Measurements from ENCODE around the gene RNF150.

The RNF150 gene

DNA sequence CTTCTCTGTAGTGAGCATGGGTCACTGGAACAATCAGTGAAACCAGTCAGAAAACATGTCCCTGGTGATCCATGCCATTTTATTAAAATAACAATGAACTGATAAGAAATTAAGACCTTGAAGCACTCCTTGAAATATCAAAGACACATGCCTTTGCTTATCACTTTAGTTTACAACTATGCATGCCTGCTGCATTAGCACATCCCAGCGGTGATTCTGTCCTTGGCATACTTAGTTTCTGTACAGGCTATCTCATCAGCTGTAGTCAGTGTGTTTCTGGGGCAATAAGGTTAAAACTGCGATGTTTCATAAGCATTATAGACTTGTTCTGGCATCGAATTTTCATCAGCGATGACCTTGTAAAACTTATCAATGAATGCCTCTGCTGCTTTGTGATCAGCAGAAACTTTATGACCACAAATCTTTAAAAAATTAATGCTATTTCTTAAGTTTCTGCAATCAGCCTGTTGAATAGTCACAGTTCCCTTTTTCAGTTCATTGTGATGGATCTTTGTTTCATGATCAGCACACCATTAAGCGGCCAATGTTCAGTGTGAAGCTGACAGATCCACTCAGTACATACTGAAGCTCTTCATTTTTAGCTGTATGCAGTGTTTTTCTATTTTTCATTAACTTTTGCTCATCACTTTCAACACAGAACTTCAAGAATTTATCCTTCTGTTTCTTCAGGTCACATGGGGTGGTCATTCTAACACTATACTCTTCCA, 150.5 kb downstream of the RNF150 start:
- no peak for DNase-seq (ENCODE audit: low read depth, low spot score)

DNA sequence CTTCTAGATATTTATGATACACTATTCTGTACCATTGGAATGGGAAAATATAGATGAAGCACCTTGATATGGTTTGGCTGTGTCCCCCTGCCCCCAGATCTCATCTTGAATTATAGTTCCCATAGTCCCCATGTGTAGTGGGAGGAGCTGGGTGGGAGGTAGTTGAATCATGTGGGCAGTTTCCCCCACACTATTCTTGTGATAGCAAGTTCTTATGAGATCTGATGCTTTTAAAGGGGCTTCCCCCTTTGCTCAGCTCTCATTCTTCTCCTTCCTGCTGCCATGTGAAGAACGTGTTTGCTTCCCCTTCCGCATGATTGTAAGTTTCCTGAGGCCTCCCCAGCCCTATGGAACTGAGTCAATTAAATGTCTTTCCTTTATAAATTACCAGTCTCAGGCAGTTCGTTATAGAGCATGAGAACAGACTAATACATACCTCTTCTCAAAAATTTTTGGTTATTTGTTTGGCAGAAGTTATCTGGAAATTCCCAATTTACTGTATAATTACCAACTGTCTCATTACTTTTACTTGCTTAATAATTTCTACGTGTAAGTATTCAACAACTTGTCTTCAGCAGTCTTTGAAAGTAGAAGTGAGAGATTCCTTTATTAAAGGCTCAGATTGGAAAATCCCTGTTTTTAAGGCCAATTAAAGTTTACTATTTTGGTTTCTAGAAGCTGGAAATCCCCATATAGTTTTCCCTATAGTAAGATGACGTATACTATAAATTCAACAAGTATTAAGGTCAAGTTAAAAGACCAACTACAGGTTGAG, 152.7 kb downstream of the RNF150 start:
- DNase-seq (ENCODE audit: low read depth, low spot score): no peak

DNA sequence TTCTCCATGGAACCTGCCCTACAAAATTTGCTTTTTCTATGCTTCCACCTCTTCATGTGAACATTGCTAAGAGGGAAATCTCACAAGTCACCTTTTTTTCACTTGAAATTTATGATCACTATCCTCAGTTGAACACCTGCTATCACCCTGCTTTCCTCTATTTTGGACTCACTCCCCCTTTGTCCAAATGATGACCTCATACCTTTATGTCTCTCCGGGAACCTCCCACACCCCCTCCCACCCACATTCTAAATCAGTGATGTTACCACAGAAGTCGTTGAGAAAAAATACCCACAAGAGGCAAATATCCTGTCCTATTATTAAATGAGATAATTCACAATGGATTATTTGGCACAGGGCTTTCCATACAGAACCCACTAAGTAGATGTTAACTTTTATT, 156.5 kb downstream of the RNF150 start:
- no peak for DNase-seq (ENCODE audit: low read depth, low spot score)

DNA sequence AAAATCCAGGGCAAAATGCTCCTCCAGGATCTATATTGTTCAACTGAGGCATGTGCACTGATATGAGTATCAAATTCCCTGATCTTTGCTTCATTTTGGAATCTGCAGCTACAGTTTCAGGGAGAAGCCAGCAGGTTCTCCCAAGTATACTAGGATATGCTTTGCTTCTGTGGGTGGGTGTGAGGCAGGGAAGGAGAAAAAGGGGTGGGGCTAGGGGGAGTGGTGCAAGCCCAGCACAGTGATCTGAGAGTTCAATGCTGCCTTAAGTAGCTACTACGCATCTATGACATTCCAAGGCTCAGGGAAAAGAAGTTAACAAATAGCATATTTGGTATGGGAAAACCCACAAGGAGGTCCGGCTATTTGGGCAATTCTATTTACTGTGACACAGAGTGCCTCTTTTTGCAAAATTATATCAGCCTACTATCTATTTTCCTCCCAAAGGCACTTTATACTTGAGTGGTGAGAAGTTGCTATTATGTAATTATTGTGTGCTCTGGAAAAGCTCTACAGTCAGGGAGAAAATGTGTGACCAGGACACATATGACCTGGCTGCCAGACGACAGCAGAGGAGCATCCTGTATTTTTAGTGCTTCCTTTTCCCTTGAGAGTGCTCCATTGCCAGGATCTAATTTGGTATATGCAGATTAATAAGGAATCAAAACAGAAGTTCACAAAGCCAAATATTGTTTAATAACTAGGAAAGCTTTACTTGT, 162.0 kb downstream of the RNF150 start:
- no peak for DNase-seq (ENCODE audit: low read depth, low spot score)

DNA sequence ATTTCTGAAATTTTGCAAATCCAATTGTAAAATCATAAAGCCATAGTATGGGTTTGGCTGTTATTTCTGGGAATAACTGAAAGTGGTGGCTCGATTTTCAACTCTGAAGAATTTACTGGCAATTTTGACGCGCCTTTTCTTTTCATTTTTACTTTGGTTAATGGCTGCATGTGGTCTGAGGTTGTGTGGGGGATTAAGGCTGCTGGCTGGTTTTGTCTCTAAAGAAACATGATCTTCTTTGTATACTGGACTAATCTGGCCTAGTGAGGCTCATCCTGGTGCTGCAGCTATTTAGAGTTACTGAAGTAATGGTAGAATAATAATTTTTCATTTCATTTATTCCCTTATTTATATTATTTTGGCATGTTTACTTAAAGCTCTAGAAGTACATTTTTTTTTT, 164.0 kb downstream of the RNF150 start:
- no peak for DNase-seq (ENCODE audit: low read depth, low spot score)

DNA sequence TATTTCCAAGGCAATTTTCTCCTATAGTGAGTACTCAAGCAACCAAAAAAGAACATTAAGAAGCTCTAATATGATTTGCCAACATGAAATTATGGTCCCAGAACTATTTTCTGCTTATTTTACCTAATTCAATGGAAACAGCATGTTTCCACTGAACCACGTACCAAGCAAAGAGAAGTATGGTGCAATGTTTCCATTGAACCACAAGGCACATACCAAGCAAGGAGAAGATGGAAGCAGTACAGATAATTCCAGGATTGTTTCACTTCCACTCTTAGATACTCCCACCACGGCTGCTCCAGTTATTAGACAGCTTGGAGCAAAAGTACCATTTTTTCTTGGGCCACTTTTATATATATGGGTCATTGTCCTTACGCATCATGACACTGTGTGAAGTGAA, 164.9 kb downstream of the RNF150 start:
- DNase-seq (ENCODE audit: low read depth, low spot score): no peak

DNA sequence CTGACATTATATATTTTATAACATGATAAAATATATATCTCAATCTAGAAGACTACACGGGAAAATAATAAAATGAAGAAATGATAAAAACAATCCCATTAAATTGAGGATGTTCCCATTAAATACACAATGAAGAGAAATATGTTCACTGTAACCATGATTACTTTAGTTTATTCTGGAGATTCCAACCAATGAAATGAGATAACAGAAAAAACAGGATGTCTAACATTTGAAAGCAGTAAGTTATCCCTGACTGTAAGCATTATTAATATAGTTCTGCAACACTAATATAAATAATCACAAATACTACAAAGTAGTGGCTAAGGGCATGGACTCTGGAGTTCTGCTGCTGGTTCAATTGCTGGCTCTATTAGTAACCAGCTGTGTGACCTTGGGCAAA, 169.4 kb downstream of the RNF150 start:
- DNase-seq (ENCODE audit: low read depth, low spot score): no peak

DNA sequence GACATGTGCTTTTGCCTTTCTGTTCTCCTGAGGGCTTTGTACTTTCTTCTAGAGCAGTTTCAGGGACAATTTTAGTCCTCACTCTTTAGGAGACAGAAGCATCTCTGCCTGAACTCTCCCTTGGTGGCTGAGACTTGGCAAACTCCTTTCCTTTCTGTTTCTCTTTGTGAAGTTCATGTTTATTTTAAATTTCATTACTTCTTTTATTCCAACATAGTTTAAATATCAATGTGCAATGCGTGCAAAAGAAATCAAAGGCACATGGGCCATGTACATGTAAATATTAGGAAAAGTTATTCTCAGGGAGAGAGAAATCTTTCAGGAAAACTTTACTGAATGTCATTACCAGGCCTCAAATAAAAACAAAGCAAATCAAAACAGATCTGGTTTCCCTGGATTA, 177.6 kb downstream of the RNF150 start:
- DNase-seq (ENCODE audit: low read depth, low spot score): no peak

DNA sequence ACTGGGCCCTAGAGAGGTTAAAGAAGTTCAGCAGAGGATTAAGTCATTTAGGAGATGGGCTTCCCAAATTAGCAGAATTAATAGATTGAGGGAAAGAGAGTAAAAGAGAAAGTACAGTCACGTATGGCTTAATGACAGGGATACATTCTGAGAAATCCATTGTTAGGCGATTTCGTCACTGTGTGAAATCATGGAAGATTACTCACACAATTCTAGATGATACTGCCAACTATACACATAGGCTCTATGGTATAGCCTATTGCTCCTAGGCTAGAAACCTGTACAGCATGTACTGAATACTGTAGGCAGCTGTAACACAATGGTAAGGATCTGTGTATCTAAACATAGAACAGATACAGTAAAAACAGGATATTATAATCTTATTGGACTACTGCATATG, 180.6 kb downstream of the RNF150 start:
- DNase-seq (ENCODE audit: low read depth, low spot score): no peak

DNA sequence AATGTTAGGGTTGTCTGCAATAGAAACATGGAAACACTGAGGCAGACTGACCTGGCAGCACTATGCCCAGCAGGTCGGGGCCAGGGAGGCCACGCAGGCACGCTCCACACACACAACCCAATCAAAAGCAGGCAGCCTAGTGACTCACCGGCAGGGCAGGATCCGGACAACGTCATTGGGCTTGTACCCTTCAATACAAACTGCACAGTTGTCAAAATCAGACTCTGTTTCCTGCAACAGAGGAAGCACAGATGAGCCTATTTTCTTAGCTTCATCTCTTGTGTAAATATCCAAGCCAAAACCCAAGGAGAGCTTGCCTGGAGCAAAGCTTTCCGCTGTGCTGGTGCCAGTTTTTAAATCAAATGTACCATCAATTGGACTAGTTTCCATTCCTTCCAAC, 185.8 kb downstream of the RNF150 start:
- no peak for DNase-seq (ENCODE audit: low read depth, low spot score)

DNA sequence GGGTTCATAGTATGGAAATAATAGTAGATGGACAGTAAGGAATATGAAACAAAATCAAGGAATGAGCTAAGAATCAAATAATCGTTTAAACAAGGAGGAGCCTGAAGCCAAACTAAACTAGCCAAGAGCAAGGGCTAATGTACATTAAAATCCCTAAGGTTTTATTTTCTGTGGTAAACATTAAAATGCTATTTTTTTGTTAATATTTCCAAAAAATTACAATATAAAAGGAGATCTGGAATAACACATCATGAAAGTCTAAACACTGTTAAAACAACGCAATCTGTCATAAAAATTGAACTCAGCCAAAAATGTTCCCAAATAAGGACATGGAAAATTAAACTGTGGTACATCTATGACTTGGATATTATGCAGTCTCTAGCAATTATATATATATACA, 188.2 kb downstream of the RNF150 start:
- DNase-seq (ENCODE audit: low read depth, low spot score): no peak

DNA sequence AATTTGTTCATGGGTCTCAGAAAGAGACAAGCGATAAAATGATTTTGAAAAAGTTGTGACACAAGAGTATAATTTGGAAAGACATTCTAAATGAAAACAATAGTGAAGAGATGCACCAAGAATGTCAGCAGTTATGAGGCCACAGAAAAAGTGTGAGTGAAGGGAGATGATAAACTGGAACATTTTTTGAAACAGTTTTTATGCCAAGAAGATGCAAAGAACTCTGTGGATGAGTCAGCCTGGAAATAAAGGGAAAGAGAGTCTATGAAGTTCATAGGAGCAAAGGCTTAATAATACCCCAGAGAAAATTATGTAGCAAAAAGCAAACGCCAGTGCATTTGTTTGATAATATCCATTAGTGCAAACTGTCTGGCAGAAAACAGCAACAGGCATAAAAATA, 188.7 kb downstream of the RNF150 start:
- DNase-seq (ENCODE audit: low read depth, low spot score): no peak

DNA sequence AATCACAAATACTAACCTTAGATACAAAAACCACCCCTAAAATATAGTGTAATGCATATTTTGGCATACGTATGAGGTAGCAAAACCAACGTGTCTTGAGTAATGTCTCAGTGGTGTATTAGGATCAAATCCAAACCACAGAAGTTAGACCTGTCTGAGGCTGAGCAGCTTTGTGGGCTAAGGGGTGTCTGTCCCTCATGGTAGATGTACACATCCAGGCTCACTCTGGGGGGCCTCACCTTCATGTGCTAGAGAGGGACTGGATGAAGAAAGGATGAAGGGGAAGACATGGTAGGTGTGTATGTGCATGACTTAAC, 189.1 kb downstream of the RNF150 start:
- DNase-seq (ENCODE audit: low read depth, low spot score): no peak

DNA sequence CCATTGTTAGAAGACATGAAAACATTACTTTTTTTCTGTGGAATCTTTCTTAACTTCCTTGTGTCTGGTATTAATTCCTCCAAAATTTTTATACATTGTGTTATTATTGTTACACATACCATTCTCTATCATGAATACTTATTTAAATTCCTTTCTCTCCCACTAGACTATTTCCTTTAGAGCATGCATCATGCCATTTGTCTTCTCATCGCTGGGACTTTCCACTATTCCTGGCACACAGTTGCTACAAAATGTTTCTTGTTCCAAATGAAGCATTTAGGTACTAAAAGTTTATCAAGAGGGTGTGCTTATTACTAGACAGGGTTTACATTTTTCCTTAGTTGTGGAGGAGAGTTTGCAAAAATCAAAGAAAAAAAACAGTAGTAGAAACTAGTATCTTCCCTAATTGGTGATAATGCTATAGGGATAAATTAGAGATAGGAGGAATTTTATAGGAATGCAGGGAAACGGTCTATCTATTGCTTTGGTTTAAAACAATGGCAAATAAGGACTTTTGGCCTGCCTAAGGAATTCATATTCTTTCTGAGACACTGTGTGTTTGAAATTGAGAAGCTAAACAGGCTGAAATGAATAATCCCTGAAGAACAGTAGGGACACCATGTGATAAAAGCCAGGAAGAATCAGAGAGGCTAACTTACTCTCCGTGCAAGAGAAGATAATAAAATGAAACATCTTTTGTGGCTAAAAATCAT, 189.6 kb downstream of the RNF150 start:
- DNase-seq (ENCODE audit: low read depth, low spot score): no peak

DNA sequence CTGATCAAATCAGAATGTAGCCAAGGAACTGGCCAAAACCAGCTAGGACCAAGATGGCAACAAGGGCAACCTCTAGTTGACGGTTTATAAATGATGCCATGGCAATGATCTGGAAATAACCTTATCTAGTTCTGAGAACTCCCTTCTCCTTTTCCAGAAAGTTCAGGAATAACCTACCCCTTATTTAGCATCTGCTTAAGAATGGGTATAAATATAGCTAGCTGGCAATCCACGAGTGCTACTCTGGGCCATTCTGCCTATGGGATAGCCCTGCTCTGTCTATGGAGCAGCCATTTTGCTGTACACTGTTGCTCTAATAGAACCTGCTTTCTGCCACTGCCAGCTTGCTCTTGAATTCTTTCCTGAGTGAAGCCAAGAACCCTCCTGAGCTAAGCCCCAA, 192.7 kb downstream of the RNF150 start:
- DNase-seq (ENCODE audit: low read depth, low spot score): no peak

DNA sequence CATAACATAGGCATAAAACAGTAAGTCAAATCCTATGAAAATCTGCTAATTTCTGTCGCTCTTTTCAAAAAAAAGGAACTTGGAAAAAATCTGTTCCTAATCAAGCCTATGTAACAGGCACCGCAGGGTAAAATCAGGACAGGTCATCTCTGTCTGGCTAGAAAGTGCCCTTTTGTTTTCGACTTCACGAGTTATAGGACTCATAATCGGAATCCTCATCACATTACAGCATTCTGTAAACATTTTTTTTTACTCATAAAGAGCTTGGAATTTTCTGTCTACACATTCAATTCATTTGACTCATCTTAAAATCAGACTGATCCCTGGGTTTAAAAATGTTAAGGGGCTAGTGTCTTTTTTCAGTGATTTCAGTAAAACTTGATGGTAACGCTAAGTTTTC, 195.4 kb downstream of the RNF150 start:
- DNase-seq (ENCODE audit: low read depth, low spot score): no peak

DNA sequence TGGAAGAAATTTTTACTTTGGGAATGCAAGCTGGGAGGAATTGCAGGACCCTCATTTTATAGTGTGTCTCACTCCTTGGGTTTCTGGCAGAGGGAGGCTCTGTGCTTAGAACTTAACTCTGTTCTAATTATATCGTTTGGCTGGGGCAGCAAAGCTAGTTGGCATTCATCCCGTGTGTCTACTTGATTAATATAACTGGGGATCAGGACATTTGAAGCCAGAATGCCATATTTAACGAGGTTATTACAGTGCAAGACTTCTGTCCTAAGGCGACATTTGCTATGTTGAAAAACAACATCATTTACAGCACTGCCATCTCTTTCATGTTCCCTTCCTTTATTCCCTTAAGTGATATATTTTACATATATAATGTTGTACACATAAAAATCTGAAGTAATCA, 198.0 kb downstream of the RNF150 start:
- no peak for DNase-seq (ENCODE audit: low read depth, low spot score)

DNA sequence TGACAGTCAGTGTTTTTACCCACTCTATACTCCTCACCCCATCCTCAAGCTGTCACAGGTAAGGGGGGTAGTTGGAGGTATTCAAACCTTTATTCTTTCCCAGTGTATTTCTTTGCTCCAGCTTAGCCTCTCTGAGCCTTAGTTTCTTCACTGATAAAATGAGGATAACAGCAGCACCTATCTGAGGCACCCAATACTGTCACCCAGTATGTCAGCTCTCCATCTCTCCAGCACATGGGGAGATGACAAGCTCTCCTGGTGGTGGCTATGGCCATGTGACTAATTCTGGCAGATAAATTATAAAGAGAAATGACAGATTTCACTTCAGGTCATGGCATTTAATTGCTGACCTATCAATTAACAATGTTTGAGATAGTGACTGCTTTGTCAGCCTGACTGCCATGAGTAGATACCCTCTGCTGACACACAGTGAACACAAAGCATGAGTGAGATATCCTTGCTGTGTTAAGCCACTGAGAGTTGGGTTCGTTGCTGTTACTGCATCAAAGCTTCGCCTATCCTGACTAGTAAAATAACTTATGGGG, 200.7 kb downstream of the RNF150 start:
- DNase-seq (ENCODE audit: low read depth, low spot score): no peak

DNA sequence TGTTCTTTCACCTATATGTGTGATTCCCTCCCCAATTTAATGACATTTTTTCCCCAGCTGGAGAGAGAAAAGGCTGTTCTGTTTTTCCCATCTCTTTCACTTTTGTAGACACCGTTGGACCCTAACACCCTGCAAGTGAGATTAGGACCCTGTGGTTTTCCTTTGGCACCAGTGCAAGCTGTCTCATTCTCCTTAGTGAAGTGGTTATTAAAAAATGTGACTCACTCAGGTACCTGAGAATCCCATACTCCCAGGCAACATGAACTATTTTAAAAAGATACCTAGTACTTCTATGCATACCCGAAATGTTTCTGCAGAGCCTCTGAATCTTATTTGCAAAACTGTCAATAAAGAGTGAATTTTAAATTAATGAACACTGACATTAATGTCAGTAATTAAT, 201.4 kb downstream of the RNF150 start:
- DNase-seq (ENCODE audit: low read depth, low spot score): no peak

DNA sequence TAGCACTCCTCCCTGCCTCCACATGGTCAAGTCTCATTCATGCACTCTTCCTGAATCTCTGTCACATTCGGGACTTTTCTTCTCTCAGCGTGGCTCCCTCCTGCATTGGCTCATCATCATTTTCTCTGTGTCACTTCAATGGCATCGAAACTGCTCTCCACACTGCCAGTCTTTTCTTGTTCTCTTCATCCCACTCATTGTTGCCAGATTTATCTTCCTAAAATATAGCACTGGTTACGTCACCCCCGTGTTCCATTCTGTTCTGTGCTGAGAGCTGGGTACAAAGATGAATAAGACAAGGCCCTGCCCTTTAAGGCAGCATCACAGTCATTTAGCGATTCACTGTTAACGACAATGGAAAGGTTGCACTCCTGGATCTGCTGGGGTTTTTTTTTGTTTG, 202.7 kb downstream of the RNF150 start:
- DNase-seq (ENCODE audit: low read depth, low spot score): no peak

DNA sequence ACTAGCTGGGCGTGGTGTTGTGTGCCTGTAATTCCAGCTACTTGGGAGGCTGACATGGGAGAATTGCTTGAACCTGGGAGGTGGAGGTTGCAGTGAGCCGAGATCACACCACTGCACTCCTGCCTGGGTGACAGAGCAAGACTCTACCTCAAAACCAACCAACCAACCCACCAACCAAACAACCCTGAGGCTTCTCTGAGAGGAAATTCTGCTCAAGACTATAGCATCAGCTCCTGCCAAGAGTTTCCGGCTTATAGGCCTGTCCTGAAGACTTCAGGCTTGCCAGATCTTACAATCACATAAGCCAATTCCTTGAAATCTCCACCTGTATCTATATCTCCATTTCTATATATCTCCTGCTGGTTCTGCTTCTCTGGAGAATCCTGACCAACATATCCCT, 203.3 kb downstream of the RNF150 start:
- DNase-seq (ENCODE audit: low read depth, low spot score): no peak

DNA sequence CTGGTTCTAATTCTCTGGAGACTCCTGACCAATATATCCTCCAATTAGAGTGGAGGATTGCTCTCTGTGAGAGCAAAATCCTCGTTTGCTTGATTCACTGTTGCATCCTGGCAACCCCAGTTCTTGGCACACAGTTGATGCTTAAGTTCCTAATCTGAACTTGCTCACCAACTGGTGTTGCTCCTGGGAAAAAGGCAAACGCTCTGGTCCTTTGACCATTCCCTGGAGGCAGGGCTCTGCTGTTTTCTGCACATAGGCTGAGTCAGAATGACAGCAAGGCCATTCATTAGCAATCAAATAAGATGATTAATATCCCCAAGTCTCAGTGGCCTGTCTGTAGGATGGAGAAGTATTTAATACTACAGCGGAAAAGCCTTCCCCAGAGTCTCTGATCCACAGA, 204.4 kb downstream of the RNF150 start:
- DNase-seq (ENCODE audit: low read depth, low spot score): no peak

Data from smooth muscle cell of the brain vasculature (primary cell).